ENCODE results near the gene RSPH3.
"Not testable (repeated sequence)": the region's sequence is repeated elsewhere in the genome, so short reads cannot be mapped to it uniquely, and the experiment has no call there.

RSPH3 gene

GRCh38 chr6:158999666-159000403, at the start of gene RSPH3:
Gene RSPH3 (minus strand): TSS chr6:159000202. CDS start chr6:158999550, 652 bp downstream.
- peak; percentile 94 for DNase-seq (ENCODE audit: low read depth)

GRCh38 chr6:159047891-159048685, 48.1 kb upstream of the RSPH3 start:
- no peak for DNase-seq (ENCODE audit: low read depth)

- no peak for DNase-seq (ENCODE audit: low read depth)
These were observed 45.8 kb upstream of the RSPH3 start for GRCh38 chr6:159045801-159046200.

GRCh38 chr6:159044899-159045727, 45.1 kb upstream of the RSPH3 start, which contains the start of gene TAGAP:
Gene TAGAP (minus strand): TSS chr6:159044991. CDS start chr6:159044146, 845 bp downstream.
- DNase-seq (ENCODE audit: low read depth): peak; percentile 73

GRCh38 chr6:159043947-159044346, 43.9 kb upstream of the RSPH3 start:
- no peak for DNase-seq (ENCODE audit: low read depth)

GRCh38 chr6:159043251-159043650, 43.2 kb upstream of the RSPH3 start:
- no peak for DNase-seq (ENCODE audit: low read depth)

GRCh38 chr6:159042826-159043181, 42.8 kb upstream of the RSPH3 start:
- no peak for DNase-seq (ENCODE audit: low read depth)

GRCh38 chr6:159042003-159042825, 42.2 kb upstream of the RSPH3 start:
- DNase-seq (ENCODE audit: low read depth): peak; percentile 59

GRCh38 chr6:159041181-159041580, 41.2 kb upstream of the RSPH3 start:
- DNase-seq (ENCODE audit: low read depth): no peak

GRCh38 chr6:159039885-159040258, 39.9 kb upstream of the RSPH3 start:
- no peak for DNase-seq (ENCODE audit: low read depth)

- DNase-seq (ENCODE audit: low read depth): no peak
These were observed 39.2 kb upstream of the RSPH3 start for GRCh38 chr6:159038914-159039884.

GRCh38 chr6:159038318-159038717, 38.3 kb upstream of the RSPH3 start:
- not testable (repeated sequence) for DNase-seq (ENCODE audit: low read depth)

- no peak for DNase-seq (ENCODE audit: low read depth)
These were observed 37.8 kb upstream of the RSPH3 start for GRCh38 chr6:159037756-159038290.

- no peak for DNase-seq (ENCODE audit: low read depth)
These were observed 36.7 kb upstream of the RSPH3 start for GRCh38 chr6:159036673-159037072.

- no peak for DNase-seq (ENCODE audit: low read depth)
These were observed 35.9 kb upstream of the RSPH3 start for GRCh38 chr6:159035891-159036290.

GRCh38 chr6:159033160-159034049, 33.4 kb upstream of the RSPH3 start:
- DNase-seq (ENCODE audit: low read depth): no peak

GRCh38 chr6:159031846-159032245, 31.8 kb upstream of the RSPH3 start:
- DNase-seq (ENCODE audit: low read depth): no peak

GRCh38 chr6:159030168-159030567, 30.2 kb upstream of the RSPH3 start:
- DNase-seq (ENCODE audit: low read depth): no peak

GRCh38 chr6:159025224-159025623, 25.2 kb upstream of the RSPH3 start:
- not testable (repeated sequence) for DNase-seq (ENCODE audit: low read depth)
